ENCODE measurements around the gene MACROD1.
A peak's percentile ranks its signal among the peaks of the same experiment; 100 is the strongest.

Gene MACROD1

GRCh38 chr11:64074239-64074638 is 91.7 kb downstream of the MACROD1 start:
- no peak for DNase-seq (ENCODE audit: low read depth)

- no peak for DNase-seq (ENCODE audit: low read depth)
Observed at GRCh38 chr11:64073542-64073941, 92.4 kb downstream of the MACROD1 start.

GRCh38 chr11:64072871-64073270 is 93.0 kb downstream of the MACROD1 start:
- no peak for DNase-seq (ENCODE audit: low read depth)

DNA sequence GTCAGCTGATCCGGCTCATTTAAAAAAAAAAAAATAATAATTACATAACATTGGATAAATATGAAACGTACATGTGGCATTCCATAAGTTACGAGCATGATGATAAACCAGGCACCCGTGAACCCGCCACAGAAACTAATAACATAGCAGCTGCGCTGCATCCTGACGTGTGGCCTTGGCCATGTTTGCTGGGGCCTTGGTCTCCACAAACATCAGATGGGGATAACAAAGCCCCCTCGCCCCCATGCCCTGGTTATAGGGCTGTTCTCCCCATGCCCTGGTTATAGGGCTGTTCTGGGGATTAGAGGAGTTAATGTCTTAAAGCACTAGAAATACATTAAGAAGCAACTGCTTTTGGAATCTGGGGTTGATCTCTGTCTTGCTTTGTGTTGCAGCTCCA is 93.5 kb downstream of the MACROD1 start:
- no peak for DNase-seq (ENCODE audit: low read depth)

GRCh38 chr11:64071849-64072248 is 94.1 kb downstream of the MACROD1 start:
- DNase-seq (ENCODE audit: low read depth) = no peak

DNA sequence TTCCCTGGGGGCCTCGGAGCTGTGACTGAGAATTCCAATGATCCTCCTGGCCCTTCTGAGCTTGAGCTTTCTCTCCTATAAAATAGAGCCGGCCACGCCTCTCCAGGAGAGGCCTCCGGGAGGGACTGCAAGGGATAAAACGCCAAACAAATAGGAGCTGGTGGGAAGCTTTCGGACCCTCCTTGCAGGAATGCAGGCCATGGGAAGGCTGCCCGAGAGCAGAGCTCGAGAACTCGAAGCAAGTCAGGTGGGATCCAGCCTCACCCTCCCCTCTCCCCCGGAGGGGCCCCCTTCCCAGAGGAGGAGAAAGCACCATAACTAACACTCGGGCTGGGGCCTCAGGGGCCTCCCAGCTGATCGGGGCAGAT is 95.6 kb downstream of the MACROD1 start:
- no peak for DNase-seq (ENCODE audit: low read depth)

- no peak for DNase-seq (ENCODE audit: low read depth)
Observed at GRCh38 chr11:64069401-64070313, 96.3 kb downstream of the MACROD1 start.

DNA sequence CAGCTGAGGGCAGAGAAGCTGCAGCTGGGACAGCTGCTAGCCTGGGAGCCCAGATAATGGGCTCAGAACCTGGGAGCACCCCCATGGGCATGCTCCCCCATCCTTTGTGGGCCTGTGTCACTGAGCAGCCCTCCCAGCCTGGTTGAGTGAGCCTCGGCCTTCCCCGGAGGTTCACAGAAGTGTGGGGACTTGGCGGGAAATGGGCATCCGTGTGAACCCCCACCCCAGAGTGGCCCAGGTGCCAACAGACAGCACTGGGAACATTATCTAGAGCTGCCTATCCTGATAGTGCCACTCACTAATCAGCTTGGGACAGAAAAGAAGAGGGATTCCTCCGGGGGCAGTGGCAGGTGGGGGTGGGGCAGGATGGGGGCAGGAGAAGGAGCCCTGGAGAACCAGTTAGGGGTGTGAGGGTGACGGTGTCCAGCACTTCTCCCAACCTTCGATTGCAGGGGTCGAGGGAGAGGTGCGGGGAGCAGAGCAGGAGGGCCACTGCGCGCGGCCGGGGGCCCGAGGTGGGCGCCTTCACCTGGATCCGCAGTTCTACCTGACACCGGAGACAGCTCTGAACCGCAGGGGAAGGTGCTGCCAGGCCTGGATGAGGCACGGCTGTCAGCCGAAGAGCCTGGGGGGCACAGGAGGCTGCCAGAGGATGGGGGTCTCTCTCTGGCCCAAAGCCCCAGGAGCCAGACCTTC is 97.1 kb downstream of the MACROD1 start:
- no peak for DNase-seq (ENCODE audit: low read depth)

DNA sequence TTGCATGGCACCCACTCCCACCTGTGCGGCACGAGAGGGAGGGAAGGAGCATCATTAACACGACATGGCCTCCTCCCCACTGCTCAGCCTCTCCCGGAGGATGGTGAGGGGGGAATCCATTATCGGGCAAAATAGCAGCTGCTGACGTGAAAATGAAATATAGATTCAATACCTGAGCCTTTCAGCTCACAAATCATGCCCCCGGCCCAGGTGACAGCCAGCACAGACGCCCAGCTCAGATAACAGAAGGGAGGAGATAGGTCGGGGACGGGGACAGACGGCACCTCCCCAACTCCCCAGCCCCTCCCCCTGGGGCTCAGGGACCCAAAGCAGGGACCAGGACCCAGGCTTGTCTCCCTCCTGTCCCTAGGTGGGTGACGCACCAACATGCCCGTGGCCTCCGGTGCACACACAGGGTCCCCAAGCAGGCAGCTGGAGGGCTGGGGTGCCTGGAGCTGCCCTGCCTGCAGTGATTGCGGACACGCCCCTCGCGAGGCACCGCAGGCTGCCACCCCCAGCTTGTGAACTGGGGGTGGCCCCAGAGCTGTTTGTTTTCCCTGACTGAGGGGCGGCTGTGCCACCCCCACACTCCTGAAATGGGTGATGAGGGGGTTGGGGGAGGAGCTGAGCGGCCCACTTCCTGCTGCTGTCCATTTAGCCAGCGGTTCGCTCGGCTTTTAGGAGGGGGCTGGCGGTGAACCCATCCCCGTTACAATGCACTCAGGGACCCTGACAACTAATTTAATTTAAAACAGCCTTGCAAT is 98.5 kb downstream of the MACROD1 start:
- DNase-seq (ENCODE audit: low read depth) = no peak

DNA sequence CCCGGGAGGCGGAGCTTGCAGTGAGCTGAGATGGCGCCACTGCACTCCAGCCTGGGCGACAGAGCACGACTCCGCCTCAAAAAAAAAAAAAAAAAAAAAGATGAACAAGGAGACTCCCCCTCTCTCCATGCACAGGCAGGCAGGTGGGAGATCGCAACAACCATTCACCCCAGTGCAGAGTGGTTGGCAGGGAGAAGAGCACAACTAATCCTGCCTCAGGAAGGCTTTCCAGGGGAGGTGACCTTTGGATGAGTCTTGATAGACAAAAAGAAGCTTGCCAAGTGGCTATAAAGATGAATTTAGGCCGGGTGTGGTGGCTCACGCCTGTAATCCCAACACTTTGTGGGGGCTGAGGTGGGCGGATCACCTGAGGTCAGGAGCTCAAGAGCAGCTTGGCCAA is 100.2 kb downstream of the MACROD1 start:
- no peak for DNase-seq (ENCODE audit: low read depth)

DNA sequence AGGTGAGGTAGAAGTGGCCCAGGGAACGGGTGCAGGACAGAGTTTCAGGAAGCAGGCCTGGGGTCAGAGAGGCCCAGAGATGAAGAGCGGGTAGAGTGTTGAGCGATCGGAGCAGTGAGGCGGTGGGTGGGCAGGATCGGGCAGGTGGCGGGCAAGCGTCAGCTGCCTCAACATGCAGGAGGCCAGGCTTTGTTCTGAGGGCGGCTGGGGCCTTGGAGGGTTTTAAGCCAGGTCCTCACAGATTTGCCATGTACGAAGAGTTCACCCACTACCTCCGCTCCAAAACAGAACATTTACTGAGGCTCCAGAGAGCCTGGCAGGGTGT is 100.8 kb downstream of the MACROD1 start:
- DNase-seq (ENCODE audit: low read depth) = no peak

GRCh38 chr11:64064374-64065140 is 101.4 kb downstream of the MACROD1 start:
- no peak for DNase-seq (ENCODE audit: low read depth)

DNA sequence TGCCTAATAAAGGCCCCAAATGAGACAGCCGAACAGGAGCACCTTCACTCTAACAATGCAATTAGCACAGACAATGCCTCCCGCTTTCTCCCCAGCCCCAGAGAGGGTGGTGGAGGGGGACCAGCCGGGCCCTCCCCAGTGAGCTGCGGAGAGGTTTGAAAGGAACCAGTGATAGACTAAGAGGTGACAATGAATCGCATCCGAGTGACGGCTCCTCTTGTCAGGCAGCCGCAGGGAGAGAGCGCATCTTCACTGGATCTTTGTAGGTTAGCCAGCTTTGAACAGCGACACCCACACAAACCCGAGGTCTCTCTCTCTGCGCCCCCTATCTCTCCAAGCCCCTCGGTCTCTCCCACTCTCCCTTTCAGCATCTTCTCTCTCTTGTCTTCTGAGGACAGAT is 102.1 kb downstream of the MACROD1 start:
- DNase-seq (ENCODE audit: low read depth) = no peak

- no peak for DNase-seq (ENCODE audit: low read depth)
Observed at GRCh38 chr11:64062185-64063039, 103.5 kb downstream of the MACROD1 start.

GRCh38 chr11:64060861-64061444 is 105.0 kb downstream of the MACROD1 start:
- peak; percentile 35 for DNase-seq (ENCODE audit: low read depth)

- DNase-seq (ENCODE audit: low read depth) = no peak
Observed at GRCh38 chr11:64060263-64060860, 105.6 kb downstream of the MACROD1 start.

GRCh38 chr11:64059339-64060140 is 106.4 kb downstream of the MACROD1 start:
- DNase-seq (ENCODE audit: low read depth) = no peak

DNA sequence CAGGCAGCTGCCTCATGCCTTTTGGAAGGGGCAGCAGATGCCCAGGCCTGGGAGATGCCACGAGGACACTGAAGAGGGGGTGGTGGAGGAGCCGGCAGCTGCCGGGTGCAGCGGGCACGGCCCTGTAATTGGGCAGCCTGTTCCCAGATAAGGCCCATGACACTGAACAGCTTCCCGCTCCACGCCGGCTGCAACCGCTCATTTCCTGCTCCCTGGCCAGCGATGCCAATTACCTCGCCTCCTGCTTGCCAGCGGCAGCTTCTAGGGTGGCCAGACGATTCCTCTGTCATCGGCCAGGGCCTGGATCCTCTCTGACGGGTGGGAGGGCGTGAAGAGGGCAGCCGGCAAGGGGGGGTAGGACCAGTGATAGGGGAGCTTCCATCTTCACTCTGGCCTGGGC is 107.4 kb downstream of the MACROD1 start:
- no peak for DNase-seq (ENCODE audit: low read depth)

- DNase-seq (ENCODE audit: low read depth) = no peak
Observed at GRCh38 chr11:64057890-64058289, 108.0 kb downstream of the MACROD1 start.

Measured in activated T-helper 9 cell treated with anti-CD3 and anti-CD28 coated beads, Interleukin-2, amount 50 U/mL, for 16 hours (primary cell).